Measurements from ENCODE around the gene SH3YL1. TPM values are rescaled to one million over a fixed set of nuclear protein-coding genes. Genes with fewer than 3 reads are reported as not detected.

Gene SH3YL1
- total RNA-seq, 2 donors from 2014 or later: 28.6 to 40.6 TPM

- ATAC-seq (ENCODE audit: insufficient number of reproducible peaks, low FRiP score, low read depth) (no peak), DNase-seq (ENCODE audit: low spot score) (no peak)
- Histone ChIP-seq H3K4me3 (no peak overlapping the region), H3K27ac (no peak overlapping the region), H3K9me3 (no peaks in the 10 kb centered on the region), H3K36me3 (no peaks in the 10 kb centered on the region), H3K4me1 (ENCODE audit: control insufficient read depth in 1 of 2, low read depth in 2 of 2) (no peaks in the 10 kb centered on the region), H3K27me3 (replicated peaks; ENCODE audit: insufficient read depth) (no peaks in the 10 kb centered on the region)
- no peak for TF ChIP-seq CTCF (IDR thresholded peaks at IDR 0.05)
Measured at GRCh38 chr2:182509-183122, 81.2 kb downstream of the SH3YL1 start.

GRCh38 chr2:180311-180710 lies 83.5 kb downstream of the SH3YL1 start:
- Histone ChIP-seq H3K4me3 (no peak overlapping the region), H3K9me3 (no peaks in the 10 kb centered on the region), H3K4me1 (ENCODE audit: control insufficient read depth in 1 of 2, low read depth in 2 of 2) (no peaks in the 10 kb centered on the region), H3K27ac (no peak overlapping the region), H3K27me3 (replicated peaks; ENCODE audit: insufficient read depth) (no peaks in the 10 kb centered on the region), H3K36me3 (no peaks in the 10 kb centered on the region)
- no peak for TF ChIP-seq CTCF (IDR thresholded peaks at IDR 0.05)
- ATAC-seq (ENCODE audit: insufficient number of reproducible peaks, low FRiP score, low read depth) (no peak), DNase-seq (ENCODE audit: low spot score) (no peak)

GRCh38 chr2:179886-180285 lies 83.9 kb downstream of the SH3YL1 start:
- no peaks in the 10 kb centered on the region for H3K4me1 ChIP-seq (ENCODE audit: control insufficient read depth in 1 of 2, low read depth in 2 of 2)
- H3K36me3 ChIP-seq: no peaks in the 10 kb centered on the region
- TF ChIP-seq CTCF (IDR thresholded peaks at IDR 0.05): no peak
- H3K27me3 ChIP-seq (replicated peaks; ENCODE audit: insufficient read depth): no peaks in the 10 kb centered on the region
- no peak overlapping the region for H3K27ac ChIP-seq
- no peak overlapping the region for H3K4me3 ChIP-seq
- ATAC-seq (ENCODE audit: insufficient number of reproducible peaks, low FRiP score, low read depth) (no peak), DNase-seq (ENCODE audit: low spot score) (no peak)
- H3K9me3 ChIP-seq: no peaks in the 10 kb centered on the region

- H3K27me3 ChIP-seq (replicated peaks; ENCODE audit: insufficient read depth): no peaks in the 10 kb centered on the region
- DNase-seq (ENCODE audit: low spot score): no peak
- H3K9me3 ChIP-seq: no peaks in the 10 kb centered on the region
- H3K36me3 ChIP-seq: no peaks in the 10 kb centered on the region
- no peaks in the 10 kb centered on the region for H3K4me1 ChIP-seq (ENCODE audit: control insufficient read depth in 1 of 2, low read depth in 2 of 2)
- H3K4me3 ChIP-seq: no peak overlapping the region
- H3K27ac ChIP-seq: no peak overlapping the region
- TF ChIP-seq CTCF (IDR thresholded peaks at IDR 0.05): no peak
- no peak for ATAC-seq (ENCODE audit: insufficient number of reproducible peaks, low FRiP score, low read depth)
Measured at GRCh38 chr2:177733-178132, 86.1 kb downstream of the SH3YL1 start.

GRCh38 chr2:176917-177316 lies 86.9 kb downstream of the SH3YL1 start:
- H3K27ac ChIP-seq: no peak overlapping the region
- no peak overlapping the region for H3K4me3 ChIP-seq
- no peaks in the 10 kb centered on the region for H3K9me3 ChIP-seq
- no peak for DNase-seq (ENCODE audit: low spot score)
- no peak for TF ChIP-seq CTCF (IDR thresholded peaks at IDR 0.05)
- H3K27me3 ChIP-seq (replicated peaks; ENCODE audit: insufficient read depth): no peaks in the 10 kb centered on the region
- ATAC-seq (ENCODE audit: insufficient number of reproducible peaks, low FRiP score, low read depth): no peak
- no peaks in the 10 kb centered on the region for H3K36me3 ChIP-seq
- H3K4me1 ChIP-seq (ENCODE audit: control insufficient read depth in 1 of 2, low read depth in 2 of 2): no peaks in the 10 kb centered on the region

Data from thoracic aorta (tissue), 2 donors.